Stomach (tissue), 9 donors: Measurements from ENCODE around the gene ACAD8. TPM values are rescaled to one million over a fixed set of nuclear protein-coding genes. Genes with fewer than 3 reads are reported as not detected.

Experiments
- DNase-seq, 2 donors: peaks; one replicate each; pipeline versions ENCODE4 v3.0.0 to v3.0.0-alpha.2; 2013 to 2019
- H3K27ac ChIP-seq, 5 donors: fragments of 200-600 bp in 4 of 5; sonication (generic) in 4 of 5; one replicate each; pipeline ENCODE4 v1.5.1; 2013 to 2019; ENCODE audit warnings: mild to moderate bottlenecking in 1 of 5, moderate library complexity in 1 of 5
- H3K27me3 ChIP-seq, 3 donors: fragments of 200-600 bp; sonication (generic); one replicate each; pipeline ENCODE4 v1.5.1; 2017 to 2019; ENCODE audit warnings: mixed run types in 1 of 3
- H3K36me3 ChIP-seq, 4 donors: fragments of 200-600 bp; sonication (generic); 1 replicate in 3 of 4; 2 replicates in 1 of 4; pipeline ENCODE4 v1.5.1; 2016 to 2019
- H3K4me1 ChIP-seq, 4 donors: fragments of 200-600 bp; sonication (generic); one replicate each; pipeline ENCODE4 v1.5.1; 2016 to 2019
- H3K4me3 ChIP-seq, 4 donors: fragments of 200-600 bp; sonication (generic) in 3 of 4; one replicate each; pipeline ENCODE4 v1.5.1; 2016 to 2019; ENCODE audit warnings: mild to moderate bottlenecking in 1 of 4
- H3K9me3 ChIP-seq, 4 donors: fragments of 200-600 bp; sonication (generic); one replicate each; pipeline ENCODE4 v1.5.1; 2016 to 2019
- CTCF ChIP-seq, 7 experiments: fragments of 450-650 bp in 4 of 7; fragments of 200-600 bp in 3 of 7; sonication (generic) in 3 of 7; IDR thresholded peaks; one replicate each; pipeline ENCODE4 v1.5.1; 2016 to 2019; ENCODE audit warnings: antibody characterized with exemption in 7 of 7, control low read depth in 2 of 7, mild to moderate bottlenecking in 1 of 7
- EP300 ChIP-seq: sonication (generic); formaldehyde crosslinking; IDR thresholded peaks from one replicate; pipeline ENCODE4 v1.6.1; 2017; ENCODE audit warnings: antibody characterized with exemption
- POLR2A ChIP-seq, 4 donors: fragments of 450-650 bp; IDR thresholded peaks; one replicate each; pipeline ENCODE4 v1.6.1; 2016; ENCODE audit warnings: antibody characterized with exemption in 4 of 4, control low read depth in 2 of 4, mild to moderate bottlenecking in 1 of 4, moderate library complexity in 1 of 4
- POLR2AphosphoS5 ChIP-seq, 3 donors: sonication (generic); formaldehyde crosslinking; IDR thresholded peaks; one replicate each; pipeline ENCODE4 v1.6.1; 2016; ENCODE audit warnings: antibody characterized with exemption in 3 of 3
- WGBS, 5 donors: extraction: QIAGEN DNeasy Blood & Tissue Kit in 3 of 5; methylation state at CpG; one replicate each; pipeline versions ENCODE4 v1.1.5 to v1.1.7; 2013 to 2018; 5-methylcytosine and 5-hydroxymethylcytosine counted together
- intact Hi-C: fragments of 100-400 bp; cut with DNase I; formaldehyde crosslinking; loops from one replicate; pipeline ENCODE4 v1.15.1; 2023; ENCODE audit warnings: low total_unique reads
- polyA plus RNA-seq, 3 donors: library from polyadenylated mRNA; stranded (reverse); fragments of 200-250 nt; gene quantifications; one replicate each; pipeline ENCODE4 v1.2.3, GENCODE V29; 2013
- total RNA-seq, 5 donors: library from RNA; depleted of rRNA; stranded (reverse); fragments of >200 nt; gene quantifications; one replicate each; pipeline versions ENCODE4 v1.1.0 to v1.2.3, GENCODE V29; 2014 to 2016
- donor health status: healthy with polysubstance abuse.
- donor health status: Bipolar disorder and iron deficiency.
- donor health status: healthy.

ACAD8 gene
- total and polyA plus RNA-seq, 8 donors = 15.1 to 44.6 (median 26.5) TPM

- Histone ChIP-seq H3K36me3 (peaks cover 74 to 100% (median 100%) of the 10 kb centered on the region in 4 donors), H3K4me1 (no peaks in the 10 kb centered on the region), H3K27ac (no peak overlapping the region), H3K27me3 (no peaks in the 10 kb centered on the region), H3K9me3 (no peaks in the 10 kb centered on the region), H3K4me3 (no peak overlapping the region)
- TF ChIP-seq EP300 (no peak), POLR2AphosphoS5 (IDR thresholded peaks at IDR 0.05) (no peak)
- intact Hi-C loops = no loop called here
- DNase-seq = no peak
- 90 to 94% (median 93%) methylated on average over 14 of the region's 14 CpGs for WGBS, 5 donors
Observed at GRCh38 chr11:134245434-134245833, 7.9 kb upstream of the ACAD8 start.

- Histone ChIP-seq H3K4me1 (no peaks in the 10 kb centered on the region), H3K36me3 (peaks cover 72 to 100% (median 100%) of the 10 kb centered on the region in 4 donors), H3K27me3 (no peaks in the 10 kb centered on the region), H3K9me3 (no peaks in the 10 kb centered on the region), H3K4me3 (no peak overlapping the region), H3K27ac (no peak overlapping the region)
- intact Hi-C loops = no loop called here
- no peak for DNase-seq
- TF ChIP-seq POLR2A (IDR thresholded peaks at IDR 0.05) (no peak), POLR2AphosphoS5 (IDR thresholded peaks at IDR 0.05) (no peak), CTCF (IDR thresholded peaks at IDR 0.05) (no peak), EP300 (no peak)
- 83 to 96% (median 93%) methylated on average over 6 to 11 of the region's 11 CpGs for WGBS, 5 donors
Observed at GRCh38 chr11:134246100-134246499, 7.3 kb upstream of the ACAD8 start.

DNA sequence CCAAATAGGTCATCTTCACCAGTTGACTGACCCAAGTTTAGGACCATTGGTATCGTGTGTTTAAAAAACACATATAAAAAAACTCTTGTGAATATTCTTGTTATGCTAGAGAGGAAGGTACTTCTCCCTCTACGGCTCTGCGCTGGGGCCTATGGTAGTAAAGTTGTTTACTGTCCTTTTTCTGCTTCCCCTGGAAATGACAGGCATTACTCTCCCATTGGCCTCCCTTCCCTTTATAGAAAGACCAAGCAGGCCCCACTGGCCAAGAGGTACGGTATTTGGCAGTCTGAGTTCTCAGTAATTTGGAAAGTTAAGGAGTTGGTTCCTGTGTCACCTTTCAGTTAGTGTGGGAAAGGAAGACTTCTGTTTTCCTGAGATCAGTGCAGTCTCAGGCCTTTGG is 6.7 kb upstream of the ACAD8 start:
- no peaks in the 10 kb centered on the region for H3K27me3 ChIP-seq
- H3K36me3 ChIP-seq = peaks cover 72 to 96% (median 95%) of the 10 kb centered on the region in 4 donors
- DNase-seq = no peak
- peaks cover under 1 to 6% (median 2%) of the 10 kb centered on the region in 4 donors for H3K4me1 ChIP-seq
- 80 to 88% (median 83%) methylated on average over 4 of the region's 4 CpGs for WGBS, 5 donors
- intact Hi-C loops = no loop called here
- H3K4me3 ChIP-seq = no peak overlapping the region
- no peak overlapping the region for H3K27ac ChIP-seq
- TF ChIP-seq POLR2A (IDR thresholded peaks at IDR 0.05) (no peak), EP300 (no peak), CTCF (IDR thresholded peaks at IDR 0.05) (no peak), POLR2AphosphoS5 (IDR thresholded peaks at IDR 0.05) (no peak)
- no peaks in the 10 kb centered on the region for H3K9me3 ChIP-seq

DNA sequence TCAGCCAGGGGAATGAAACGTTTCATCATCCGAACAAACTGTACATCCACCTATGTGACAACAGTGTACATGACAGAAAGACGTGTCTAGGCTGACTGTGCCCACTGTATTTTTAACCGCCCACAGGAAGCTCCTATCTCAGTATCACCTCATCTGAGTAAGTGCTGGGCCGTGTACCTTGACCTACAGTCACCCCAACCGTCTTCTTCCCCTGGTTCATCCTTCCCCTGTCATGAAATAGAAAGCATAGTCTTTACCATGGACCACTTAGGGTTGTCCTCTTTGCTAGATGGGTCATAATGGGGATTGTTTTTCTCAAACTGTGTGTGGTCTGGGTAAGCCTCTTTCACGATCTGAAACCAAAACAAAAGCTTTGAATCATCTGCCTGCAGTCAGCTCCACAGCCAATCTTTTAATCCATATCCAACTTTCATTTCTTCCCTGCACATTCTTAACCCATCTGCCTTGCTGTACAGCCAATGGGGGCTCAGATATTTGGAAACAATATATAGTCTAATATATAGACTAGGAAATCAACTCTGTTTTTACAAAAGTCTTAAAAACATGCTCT is 4.4 kb upstream of the ACAD8 start:
- no peak for DNase-seq
- peaks cover 9 to 20% (median 16%) of the 10 kb centered on the region in 4 donors for H3K4me1 ChIP-seq
- H3K27ac ChIP-seq = no peak overlapping the region
- H3K4me3 ChIP-seq = no peak overlapping the region
- H3K9me3 ChIP-seq = no peaks in the 10 kb centered on the region
- no peaks in the 10 kb centered on the region for H3K27me3 ChIP-seq
- no peak for TF ChIP-seq EP300
- peaks cover 59 to 73% (median 72%) of the 10 kb centered on the region in 4 donors for H3K36me3 ChIP-seq
- 63 to 68% (median 66%) methylated on average over 7 of the region's 7 CpGs for WGBS, 5 donors
- intact Hi-C loops = no loop called here

DNA sequence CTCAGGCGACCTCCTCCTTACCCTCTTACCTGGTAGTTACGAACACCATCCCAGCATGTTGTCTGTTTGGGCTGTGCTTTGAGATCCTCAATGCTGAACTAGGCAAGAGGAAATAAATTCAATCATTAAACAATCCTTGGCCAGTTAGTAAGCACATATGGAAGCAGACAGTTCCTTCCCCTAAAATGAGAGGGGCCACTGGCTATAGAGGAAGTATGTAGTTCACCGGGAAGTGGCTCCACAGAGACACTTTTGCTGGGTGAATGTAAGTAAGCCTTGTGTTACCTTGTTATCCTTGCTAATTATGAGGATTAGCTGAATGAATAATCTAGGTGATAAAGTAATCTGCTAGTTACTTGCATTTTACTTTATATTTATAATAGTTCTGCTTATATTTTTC is 3.1 kb upstream of the ACAD8 start:
- no peak overlapping the region for H3K27ac ChIP-seq
- no peak for DNase-seq
- no peaks in the 10 kb centered on the region for H3K9me3 ChIP-seq
- WGBS, 5 donors = 92 to 95% (median 95%) methylated on average over 3 of the region's 3 CpGs
- H3K4me1 ChIP-seq = peaks cover 17 to 32% (median 26%) of the 10 kb centered on the region in 4 donors
- no peaks in the 10 kb centered on the region for H3K27me3 ChIP-seq
- intact Hi-C loops = no loop called here
- H3K4me3 ChIP-seq = no peak overlapping the region
- peaks cover 48 to 60% (median 59%) of the 10 kb centered on the region in 4 donors for H3K36me3 ChIP-seq
- TF ChIP-seq CTCF (IDR thresholded peaks at IDR 0.05) = no peak
- TF ChIP-seq POLR2AphosphoS5 (IDR thresholded peaks at IDR 0.05) = no peak
- TF ChIP-seq EP300 = no peak
- TF ChIP-seq POLR2A (IDR thresholded peaks at IDR 0.05) = no peak
